Measurements from ENCODE around the gene IPO9. TPM values are rescaled to one million over a fixed set of nuclear protein-coding genes. Genes with fewer than 3 reads are reported as not detected.
A peak's percentile ranks its signal among the peaks of the same experiment; 100 is the strongest.

IPO9 gene
- total and polyA plus RNA-seq, 8 donors: 12.4 to 21.2 (median 16.3) TPM

DNA sequence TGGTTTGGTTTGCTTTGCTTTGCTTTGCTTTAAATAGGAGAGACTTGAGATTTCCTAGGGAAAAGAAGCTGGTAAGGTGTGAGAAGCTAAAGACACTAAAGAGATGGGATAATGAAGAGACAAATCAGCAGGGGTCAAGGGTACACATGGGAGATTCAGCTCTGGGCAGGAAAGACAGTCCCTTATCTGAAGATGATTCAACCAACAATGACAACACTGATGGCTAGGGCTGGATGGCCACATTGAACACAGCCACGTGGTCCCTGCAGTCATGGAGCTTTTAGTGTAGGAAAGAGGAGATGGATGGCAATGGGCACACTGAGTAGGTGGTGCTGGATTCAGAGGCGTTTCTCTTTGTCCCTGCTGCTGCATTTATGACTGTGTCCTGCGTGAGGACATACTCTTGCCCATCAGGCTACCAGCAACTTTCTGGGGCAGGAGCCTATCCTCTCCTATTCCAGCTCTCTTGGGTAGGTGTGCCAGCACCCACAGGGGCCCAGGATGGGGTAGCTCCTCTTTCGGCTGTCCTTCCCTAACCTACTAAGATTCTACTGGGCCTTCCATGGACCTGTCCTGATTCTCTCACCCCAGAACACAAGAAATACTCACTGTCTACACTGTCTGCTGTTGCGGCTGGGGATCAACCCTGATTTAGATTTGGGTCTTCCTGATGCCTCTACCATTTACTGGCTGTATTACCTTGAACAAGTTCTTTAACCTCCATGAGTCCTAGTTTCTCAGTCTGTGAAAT, 58.3 kb downstream of the IPO9 start:
- DNase-seq (peak in 1 of 6 donors; percentile 25), ATAC-seq (no peak), FAIRE-seq (no peak)
- H3K27ac ChIP-seq: no peak overlapping the region
- H3K36me3 ChIP-seq: no peaks in the 10 kb centered on the region
- H3K27me3 ChIP-seq: no peaks in the 10 kb centered on the region
- no peak overlapping the region for H3K4me3 ChIP-seq
- WGBS, 2 donors: 62 to 67% methylated on average over 5 of the region's 5 CpGs
- intact Hi-C loops (cut with DNase I): no loop called here
- H3K9me3 ChIP-seq: no peaks in the 10 kb centered on the region
- TF ChIP-seq, protein P1, sequence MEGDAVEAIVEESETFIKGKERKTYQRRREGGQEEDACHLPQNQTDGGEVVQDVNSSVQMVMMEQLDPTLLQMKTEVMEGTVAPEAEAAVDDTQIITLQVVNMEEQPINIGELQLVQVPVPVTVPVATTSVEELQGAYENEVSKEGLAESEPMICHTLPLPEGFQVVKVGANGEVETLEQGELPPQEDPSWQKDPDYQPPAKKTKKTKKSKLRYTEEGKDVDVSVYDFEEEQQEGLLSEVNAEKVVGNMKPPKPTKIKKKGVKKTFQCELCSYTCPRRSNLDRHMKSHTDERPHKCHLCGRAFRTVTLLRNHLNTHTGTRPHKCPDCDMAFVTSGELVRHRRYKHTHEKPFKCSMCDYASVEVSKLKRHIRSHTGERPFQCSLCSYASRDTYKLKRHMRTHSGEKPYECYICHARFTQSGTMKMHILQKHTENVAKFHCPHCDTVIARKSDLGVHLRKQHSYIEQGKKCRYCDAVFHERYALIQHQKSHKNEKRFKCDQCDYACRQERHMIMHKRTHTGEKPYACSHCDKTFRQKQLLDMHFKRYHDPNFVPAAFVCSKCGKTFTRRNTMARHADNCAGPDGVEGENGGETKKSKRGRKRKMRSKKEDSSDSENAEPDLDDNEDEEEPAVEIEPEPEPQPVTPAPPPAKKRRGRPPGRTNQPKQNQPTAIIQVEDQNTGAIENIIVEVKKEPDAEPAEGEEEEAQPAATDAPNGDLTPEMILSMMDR (IDR thresholded peaks at IDR 0.05): no peak
- H3K4me1 ChIP-seq: peaks cover 0 to 8% (median 4%) of the 10 kb centered on the region in 3 donors

DNA sequence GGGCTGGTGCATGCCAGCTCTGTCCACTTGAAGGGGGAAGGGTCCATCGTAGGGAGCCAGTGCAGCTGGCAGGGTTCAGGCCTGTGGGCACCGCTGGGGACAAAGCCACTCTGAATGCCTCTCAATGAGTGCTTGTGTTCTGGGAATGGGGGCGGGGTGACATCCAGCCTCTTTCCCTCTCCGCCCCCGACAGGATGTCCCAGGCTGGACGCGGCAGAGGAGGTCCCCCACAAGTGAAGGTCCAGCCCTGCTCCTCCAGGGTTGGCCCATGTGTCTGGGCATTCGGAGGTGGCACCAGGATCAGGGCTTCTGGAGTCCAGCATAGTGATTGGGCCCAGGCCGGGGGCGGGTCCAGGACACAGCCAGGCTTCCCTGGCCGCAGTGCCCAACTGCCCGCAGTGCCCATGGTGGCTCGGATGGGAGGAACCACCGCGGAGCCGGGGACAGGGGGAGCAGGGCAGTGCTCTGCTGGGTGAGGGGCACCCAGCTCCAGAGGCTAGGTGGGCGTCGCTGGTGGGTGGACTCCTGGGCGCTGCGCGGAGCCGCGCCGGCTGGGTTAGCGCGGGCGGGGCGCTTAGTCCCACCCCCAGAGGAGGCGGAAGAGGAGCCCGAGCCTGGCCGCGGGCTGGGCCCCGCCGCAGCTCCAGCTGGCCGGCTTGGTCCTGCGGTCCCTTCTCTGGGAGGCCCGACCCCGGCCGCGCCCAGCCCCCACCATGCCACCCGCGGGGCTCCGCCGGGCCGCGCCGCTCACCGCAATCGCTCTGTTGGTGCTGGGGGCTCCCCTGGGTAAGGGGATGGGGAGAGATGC, 59.5 kb downstream of the IPO9 start, which contains the start of gene SHISA4:
TSS of gene SHISA4 (plus strand) at position 617 of the 808 bp plus-strand sequence. CDS start at position 714, 97 bp downstream.
- H3K4me1 ChIP-seq: peaks cover 0 to 6% (median 4%) of the 10 kb centered on the region in 3 donors
- FAIRE-seq: no peak
- TF ChIP-seq, protein P1 (IDR thresholded peaks at IDR 0.05): no peak
- intact Hi-C loops (cut with DNase I): no loop called here
- no peaks in the 10 kb centered on the region for H3K36me3 ChIP-seq
- peak within 1 kb of the TSS; percentile 54 to 75 (median 64) for H3K4me3 ChIP-seq
- 1 to 5% methylated on average over 36 to 49 of the region's 49 CpGs for WGBS, 2 donors
- H3K27ac ChIP-seq: peak within 1 kb of the TSS in 2 of 4 donors; percentile 3 to 39
- no peaks in the 10 kb centered on the region for H3K27me3 ChIP-seq
- DNase-seq: peak; percentile 76 to 94 (median 82)
- H3K9me3 ChIP-seq: no peaks in the 10 kb centered on the region
- ATAC-seq: peak; percentile 90 to 93 (median 92)

DNA sequence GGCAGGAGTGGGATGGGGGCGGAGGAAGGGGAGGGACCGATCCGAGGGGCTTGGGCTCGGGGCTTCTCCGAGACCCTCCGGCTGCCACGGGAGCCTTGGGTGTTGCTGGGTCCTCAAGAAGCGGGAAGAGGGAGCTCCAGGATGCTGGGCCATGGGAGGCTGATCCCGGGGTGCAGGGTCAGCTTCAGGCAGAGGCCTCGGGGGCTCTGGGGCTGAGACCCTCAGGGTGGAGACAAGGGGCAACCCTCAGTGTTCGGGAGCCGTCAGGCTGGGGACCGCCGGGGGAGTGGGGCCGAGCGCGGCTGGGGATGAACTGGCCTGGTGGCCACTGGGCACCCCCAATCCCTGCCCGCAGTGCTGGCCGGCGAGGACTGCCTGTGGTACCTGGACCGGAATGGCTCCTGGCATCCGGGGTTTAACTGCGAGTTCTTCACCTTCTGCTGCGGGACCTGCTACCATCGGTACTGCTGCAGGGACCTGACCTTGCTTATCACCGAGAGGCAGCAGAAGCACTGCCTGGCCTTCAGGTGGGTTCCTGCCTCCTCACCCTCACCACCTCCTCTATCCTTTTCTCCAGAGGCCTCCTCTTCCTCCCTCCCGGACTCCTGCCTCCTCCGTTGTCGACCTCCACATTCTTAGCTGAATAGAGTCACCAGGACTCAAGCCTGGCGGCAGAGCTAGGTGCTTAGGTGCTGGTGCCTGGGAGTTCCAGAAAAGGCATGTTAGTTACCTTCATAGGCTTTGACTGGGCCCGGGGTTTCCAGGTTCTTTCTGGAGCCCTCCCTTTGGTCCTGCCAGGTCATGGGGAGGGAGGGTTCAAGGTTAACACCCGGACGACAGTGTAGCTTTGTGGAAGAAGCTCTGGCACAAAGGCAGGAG, 60.4 kb downstream of the IPO9 start:
- no peak overlapping the region for H3K27ac ChIP-seq
- H3K4me3 ChIP-seq: peak overlapping the region; percentile 54 to 75 (median 64)
- FAIRE-seq: no peak
- H3K4me1 ChIP-seq: no peaks in the 10 kb centered on the region
- no peaks in the 10 kb centered on the region for H3K9me3 ChIP-seq
- 26 to 32% methylated on average over 32 to 33 of the region's 33 CpGs for WGBS, 2 donors
- no peaks in the 10 kb centered on the region for H3K36me3 ChIP-seq
- peak in 2 of 6 donors; percentile 34 to 59 for DNase-seq
- intact Hi-C loops (cut with DNase I): no loop called here
- TF ChIP-seq, protein P1 (IDR thresholded peaks at IDR 0.05): no peak
- no peaks in the 10 kb centered on the region for H3K27me3 ChIP-seq
- no peak for ATAC-seq

DNA sequence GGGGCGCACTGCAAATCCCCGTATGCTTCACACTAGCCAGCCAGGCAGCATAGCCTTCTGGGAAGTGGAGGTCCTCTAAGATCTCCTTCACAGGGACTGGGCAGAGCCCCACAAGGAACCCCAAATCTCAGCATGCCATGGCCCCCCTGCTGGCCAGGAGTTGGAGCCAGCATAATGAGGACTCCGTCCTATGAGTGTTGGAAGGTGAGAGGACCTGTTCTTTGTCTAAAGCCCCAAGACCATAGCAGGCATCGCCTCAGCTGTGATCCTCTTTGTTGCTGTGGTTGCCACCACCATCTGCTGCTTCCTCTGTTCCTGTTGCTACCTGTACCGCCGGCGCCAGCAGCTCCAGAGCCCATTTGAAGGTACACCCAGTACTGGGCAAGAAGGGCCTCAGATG, 61.3 kb downstream of the IPO9 start:
- 92 to 94% methylated on average over 7 of the region's 7 CpGs for WGBS, 2 donors
- Histone ChIP-seq H3K4me1 (no peaks in the 10 kb centered on the region), H3K27me3 (no peaks in the 10 kb centered on the region), H3K27ac (no peak overlapping the region), H3K36me3 (no peaks in the 10 kb centered on the region), H3K4me3 (no peak overlapping the region), H3K9me3 (no peaks in the 10 kb centered on the region)
- no peak for ATAC-seq
- intact Hi-C loops (cut with DNase I): no loop called here
- DNase-seq: no peak
- TF ChIP-seq, protein P1 (IDR thresholded peaks at IDR 0.05): no peak
- FAIRE-seq: no peak
